ENCODE measurements around the gene ACVR2B. TPM values are rescaled to one million over a fixed set of nuclear protein-coding genes. Genes with fewer than 3 reads are reported as not detected.

The ACVR2B gene
- total RNA-seq, 1 donor from 2014 or later, result 4.2 TPM

GRCh38 chr3:38528457-38528856, 74.8 kb downstream of the ACVR2B start:
- DNase-seq (ENCODE audit: low read depth in 2 of 2), result peak in 1 of 2 donors; percentile 26

- no peak for DNase-seq (ENCODE audit: low read depth in 2 of 2)
Measured at GRCh38 chr3:38532529-38532928, 78.8 kb downstream of the ACVR2B start.

GRCh38 chr3:38533285-38533976, 79.7 kb downstream of the ACVR2B start:
- DNase-seq (ENCODE audit: low read depth in 2 of 2), result no peak

GRCh38 chr3:38534180-38534579, 80.5 kb downstream of the ACVR2B start:
- DNase-seq (ENCODE audit: low read depth in 2 of 2), result no peak

GRCh38 chr3:38534604-38535003, 80.9 kb downstream of the ACVR2B start:
- no peak for DNase-seq (ENCODE audit: low read depth in 2 of 2)

GRCh38 chr3:38536671-38537070, 83.0 kb downstream of the ACVR2B start:
- DNase-seq (ENCODE audit: low read depth in 2 of 2), result no peak

GRCh38 chr3:38538773-38539353, 85.2 kb downstream of the ACVR2B start:
- DNase-seq (ENCODE audit: low read depth in 2 of 2), result no peak

- DNase-seq (ENCODE audit: low read depth in 2 of 2), result peak; percentile 32 to 72
Measured at GRCh38 chr3:38541806-38542205, 88.1 kb downstream of the ACVR2B start.

Other genes with a start within 250 kb of the ACVR2B start
- gene SLC22A13, start 188.1 kb upstream of the ACVR2B start, total RNA-seq, result under 0.01 TPM in 2 replicates
- gene SLC22A14, start 171.6 kb upstream of the ACVR2B start, total RNA-seq, result not detected in 2 replicates
- gene XYLB, start 107.1 kb upstream of the ACVR2B start, total RNA-seq, result 1.3 and 1.8 TPM in 2 replicates
- gene EXOG, start 42.5 kb downstream of the ACVR2B start, total RNA-seq, result 5.2 TPM in 2 replicates
- 5.9 and 14.9 TPM in 2 replicates for gene SCN5A, start 195.8 kb downstream of the ACVR2B start, total RNA-seq